ENCODE measurements around the gene ACSBG1. TPM values are rescaled to one million over a fixed set of nuclear protein-coding genes. Genes with fewer than 3 reads are reported as not detected.

ACSBG1 gene
- total RNA-seq, 4 donors from 2014 or later, result 1.5 TPM; not detected in 3

DNA sequence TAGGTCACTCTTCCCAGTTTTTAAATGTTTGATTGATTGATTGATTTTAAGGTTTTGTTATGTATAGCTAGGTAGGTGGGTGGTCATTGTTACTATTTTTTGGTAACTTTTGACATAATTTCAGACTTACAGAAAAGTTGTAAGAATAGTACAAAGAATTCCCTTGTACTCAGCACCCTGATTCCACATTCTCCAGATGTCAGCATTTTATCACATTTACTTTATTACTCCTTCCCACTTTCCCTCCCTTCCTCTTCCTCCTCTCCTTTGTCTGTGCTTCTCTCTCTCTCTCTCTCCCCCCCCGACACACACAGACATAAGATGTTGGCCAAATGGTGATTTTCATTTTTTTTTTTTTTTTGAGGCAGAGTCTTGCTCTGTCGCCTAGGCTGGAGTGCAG, 70.4 kb downstream of the ACSBG1 start:
- no peaks in the 10 kb centered on the region for H3K9me3 ChIP-seq
- H3K4me1 ChIP-seq, result no peaks in the 10 kb centered on the region
- H3K4me3 ChIP-seq, result no peak overlapping the region
- H3K36me3 ChIP-seq, result peaks cover 2 to 93% (median 47%) of the 10 kb centered on the region in 4 donors
- no peak overlapping the region for H3K27ac ChIP-seq
- DNase-seq, result no peak
- WGBS, 2 donors (ENCODE audit: low coverage in 1 of 2), result 93 to 100% methylated on average over 1 to 2 of the region's 2 CpGs
- no peak for TF ChIP-seq POLR2AphosphoS5 (IDR thresholded peaks at IDR 0.05)
- TF ChIP-seq POLR2A (IDR thresholded peaks at IDR 0.05), result no peak
- TF ChIP-seq EP300 (IDR thresholded peaks at IDR 0.05; ENCODE audit: low read depth), result no peak
- TF ChIP-seq, protein P1, sequence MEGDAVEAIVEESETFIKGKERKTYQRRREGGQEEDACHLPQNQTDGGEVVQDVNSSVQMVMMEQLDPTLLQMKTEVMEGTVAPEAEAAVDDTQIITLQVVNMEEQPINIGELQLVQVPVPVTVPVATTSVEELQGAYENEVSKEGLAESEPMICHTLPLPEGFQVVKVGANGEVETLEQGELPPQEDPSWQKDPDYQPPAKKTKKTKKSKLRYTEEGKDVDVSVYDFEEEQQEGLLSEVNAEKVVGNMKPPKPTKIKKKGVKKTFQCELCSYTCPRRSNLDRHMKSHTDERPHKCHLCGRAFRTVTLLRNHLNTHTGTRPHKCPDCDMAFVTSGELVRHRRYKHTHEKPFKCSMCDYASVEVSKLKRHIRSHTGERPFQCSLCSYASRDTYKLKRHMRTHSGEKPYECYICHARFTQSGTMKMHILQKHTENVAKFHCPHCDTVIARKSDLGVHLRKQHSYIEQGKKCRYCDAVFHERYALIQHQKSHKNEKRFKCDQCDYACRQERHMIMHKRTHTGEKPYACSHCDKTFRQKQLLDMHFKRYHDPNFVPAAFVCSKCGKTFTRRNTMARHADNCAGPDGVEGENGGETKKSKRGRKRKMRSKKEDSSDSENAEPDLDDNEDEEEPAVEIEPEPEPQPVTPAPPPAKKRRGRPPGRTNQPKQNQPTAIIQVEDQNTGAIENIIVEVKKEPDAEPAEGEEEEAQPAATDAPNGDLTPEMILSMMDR (IDR thresholded peaks at IDR 0.05), result no peak
- intact Hi-C loops (cut with DNase I; ENCODE audit: low total_unique reads), result no loop called here
- no peaks in the 10 kb centered on the region for H3K27me3 ChIP-seq
- in situ Hi-C loops (cut with MboI; ENCODE audit: low pct_ligation_motif_present in 1 of 4, low pct_unique_long_range_greater_than_20kb in 1 of 4, low sequenced_read_pairs in 3 of 4), result no loop called here

DNA sequence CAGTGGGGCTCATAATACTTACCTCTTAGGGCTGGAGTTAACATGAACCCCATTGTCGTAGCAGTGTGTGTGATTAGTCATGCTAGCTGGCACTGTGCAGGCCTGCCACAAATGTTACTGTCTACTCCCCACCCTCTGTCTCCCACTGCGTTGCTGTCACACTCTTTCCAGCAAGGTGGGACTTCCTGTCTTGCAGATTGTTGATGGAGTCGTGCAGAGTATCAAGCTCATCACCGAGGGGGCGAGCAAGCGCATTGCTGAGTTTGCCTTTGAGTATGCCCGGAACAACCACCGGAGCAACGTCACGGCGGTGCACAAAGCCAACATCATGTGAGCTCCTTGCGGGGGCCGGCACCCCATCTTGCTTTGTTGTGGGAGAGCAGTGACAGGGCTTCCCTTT, 72.3 kb downstream of the ACSBG1 start:
- 90 to 94% methylated on average over 8 to 13 of the region's 13 CpGs for WGBS, 2 donors (ENCODE audit: low coverage in 1 of 2)
- in situ Hi-C loops (cut with MboI; ENCODE audit: low pct_ligation_motif_present in 1 of 4, low pct_unique_long_range_greater_than_20kb in 1 of 4, low sequenced_read_pairs in 3 of 4), result no loop called here

DNA sequence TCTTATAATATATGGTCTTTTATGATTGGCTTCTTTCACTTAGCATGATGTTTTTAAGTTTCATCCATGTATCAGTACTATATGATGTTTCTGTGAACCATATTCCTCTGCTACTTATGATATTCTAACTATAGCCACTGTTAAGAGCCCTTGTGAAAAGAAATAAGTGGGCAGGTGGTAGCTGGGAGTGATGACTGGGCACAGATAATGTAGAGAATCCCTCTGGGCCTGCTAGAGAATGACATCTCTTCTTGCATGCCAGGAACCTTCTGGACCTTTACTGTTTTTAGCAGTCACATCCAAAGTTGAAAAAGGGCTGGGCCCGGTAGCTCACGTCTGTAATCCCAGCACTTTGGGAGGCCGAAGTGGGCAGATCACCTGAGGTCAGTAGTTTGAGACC, 75.0 kb downstream of the ACSBG1 start:
- Histone ChIP-seq H3K27ac (no peak overlapping the region), H3K4me1 (peaks cover 0 to 19% (median 7%) of the 10 kb centered on the region in 4 donors), H3K9me3 (no peaks in the 10 kb centered on the region), H3K27me3 (no peaks in the 10 kb centered on the region), H3K4me3 (no peak overlapping the region), H3K36me3 (peaks cover 0 to 58% (median 30%) of the 10 kb centered on the region in 4 donors)
- 95 to 100% methylated on average over 3 of the region's 3 CpGs for WGBS, 2 donors (ENCODE audit: low coverage in 1 of 2)
- in situ Hi-C loops (cut with MboI; ENCODE audit: low pct_ligation_motif_present in 1 of 4, low pct_unique_long_range_greater_than_20kb in 1 of 4, low sequenced_read_pairs in 3 of 4) (no loop called here), intact Hi-C loops (cut with DNase I; ENCODE audit: low total_unique reads) (no loop called here)
- TF ChIP-seq POLR2AphosphoS5 (IDR thresholded peaks at IDR 0.05) (no peak), EP300 (IDR thresholded peaks at IDR 0.05; ENCODE audit: low read depth) (no peak), POLR2A (IDR thresholded peaks at IDR 0.05) (no peak)
- TF ChIP-seq, protein P1 (IDR thresholded peaks at IDR 0.05), result no peak
- no peak for DNase-seq

More for the DNA sequence above, 72.3 kb downstream of the ACSBG1 start:
- Histone ChIP-seq H3K27ac (no peak overlapping the region), H3K4me3 (no peak overlapping the region), H3K36me3 (peaks cover 2 to 82% (median 41%) of the 10 kb centered on the region in 4 donors), H3K4me1 (no peaks in the 10 kb centered on the region), H3K9me3 (no peaks in the 10 kb centered on the region), H3K27me3 (no peaks in the 10 kb centered on the region)
- no peak for DNase-seq
- intact Hi-C loops (cut with DNase I; ENCODE audit: low total_unique reads), result no loop called here
- TF ChIP-seq POLR2A (IDR thresholded peaks at IDR 0.05), result no peak
- no peak for TF ChIP-seq POLR2AphosphoS5 (IDR thresholded peaks at IDR 0.05)
- no peak for TF ChIP-seq EP300 (IDR thresholded peaks at IDR 0.05; ENCODE audit: low read depth)
- TF ChIP-seq, protein P1 (IDR thresholded peaks at IDR 0.05), result no peak

DNA sequence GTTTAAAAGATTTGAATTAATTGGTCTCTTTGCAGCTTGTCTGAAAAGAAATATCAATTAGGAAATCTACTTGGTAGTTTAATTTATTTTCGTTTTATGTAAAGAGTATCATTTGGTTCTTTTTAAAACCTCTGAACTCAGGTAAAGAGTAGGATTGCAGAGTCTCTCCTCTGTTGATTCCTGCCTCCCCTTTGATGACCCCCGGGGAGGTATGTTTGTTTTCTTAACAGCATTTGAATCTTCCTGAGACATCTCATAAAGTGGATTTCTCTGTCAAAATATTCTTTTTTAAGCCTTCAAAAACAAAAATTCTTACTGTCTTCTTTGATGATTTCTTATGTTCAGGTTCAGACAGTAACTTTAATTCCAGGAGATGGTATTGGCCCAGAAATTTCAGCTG, 77.2 kb downstream of the ACSBG1 start:
- no peak for DNase-seq
- Histone ChIP-seq H3K4me3 (no peak overlapping the region), H3K27me3 (no peaks in the 10 kb centered on the region), H3K27ac (no peak overlapping the region), H3K9me3 (no peaks in the 10 kb centered on the region), H3K36me3 (peaks cover 0 to 43% (median 21%) of the 10 kb centered on the region in 4 donors), H3K4me1 (peaks cover 0 to 26% (median 7%) of the 10 kb centered on the region in 4 donors)
- 64 to 67% methylated on average over 1 to 2 of the region's 2 CpGs for WGBS, 2 donors (ENCODE audit: low coverage in 1 of 2)
- in situ Hi-C loops (cut with MboI; ENCODE audit: low pct_ligation_motif_present in 1 of 4, low pct_unique_long_range_greater_than_20kb in 1 of 4, low sequenced_read_pairs in 3 of 4), result no loop called here
- intact Hi-C loops (cut with DNase I; ENCODE audit: low total_unique reads), result no loop called here
- no peak for TF ChIP-seq EP300 (IDR thresholded peaks at IDR 0.05; ENCODE audit: low read depth)
- no peak for TF ChIP-seq POLR2A (IDR thresholded peaks at IDR 0.05)
- TF ChIP-seq POLR2AphosphoS5 (IDR thresholded peaks at IDR 0.05), result no peak
- TF ChIP-seq, protein P1 (IDR thresholded peaks at IDR 0.05), result no peak

Data from transverse colon (tissue), 4 donors.